ENCODE results near the gene MARVELD2.

GRCh38 chr5:69414885-69415583, at the start of gene MARVELD2:
- TF ChIP-seq GABPA (IDR thresholded peaks at IDR 0.05; ENCODE audit: low read depth) (no peak), CTCF (IDR thresholded peaks at IDR 0.05; ENCODE audit: insufficient read depth, low read length) (no peak), REST (IDR thresholded peaks at IDR 0.05; ENCODE audit: insufficient replicate concordance, low read depth) (no peak)
